Activated CD4-positive, alpha-beta T cell treated with anti-CD3 and anti-CD28 coated beads for 48 hours (primary cell): ENCODE data around the gene SMIM26.

ENCODE experiments used
- DNase-seq: peaks from one replicate; pipeline ENCODE4 v3.0.0-alpha.2; 2020

The SMIM26 gene

GRCh38 chr20:18587665-18588573 lies 20.7 kb downstream of the SMIM26 start, which contains the start of gene DTD1:
DTD1 (plus strand) TSS chr20:18588054; CDS start chr20:18588073, 19 bp downstream.
- peak; percentile 95 for DNase-seq

- no peak for DNase-seq
These were observed 21.3 kb downstream of the SMIM26 start for GRCh38 chr20:18588574-18588933.

DNA sequence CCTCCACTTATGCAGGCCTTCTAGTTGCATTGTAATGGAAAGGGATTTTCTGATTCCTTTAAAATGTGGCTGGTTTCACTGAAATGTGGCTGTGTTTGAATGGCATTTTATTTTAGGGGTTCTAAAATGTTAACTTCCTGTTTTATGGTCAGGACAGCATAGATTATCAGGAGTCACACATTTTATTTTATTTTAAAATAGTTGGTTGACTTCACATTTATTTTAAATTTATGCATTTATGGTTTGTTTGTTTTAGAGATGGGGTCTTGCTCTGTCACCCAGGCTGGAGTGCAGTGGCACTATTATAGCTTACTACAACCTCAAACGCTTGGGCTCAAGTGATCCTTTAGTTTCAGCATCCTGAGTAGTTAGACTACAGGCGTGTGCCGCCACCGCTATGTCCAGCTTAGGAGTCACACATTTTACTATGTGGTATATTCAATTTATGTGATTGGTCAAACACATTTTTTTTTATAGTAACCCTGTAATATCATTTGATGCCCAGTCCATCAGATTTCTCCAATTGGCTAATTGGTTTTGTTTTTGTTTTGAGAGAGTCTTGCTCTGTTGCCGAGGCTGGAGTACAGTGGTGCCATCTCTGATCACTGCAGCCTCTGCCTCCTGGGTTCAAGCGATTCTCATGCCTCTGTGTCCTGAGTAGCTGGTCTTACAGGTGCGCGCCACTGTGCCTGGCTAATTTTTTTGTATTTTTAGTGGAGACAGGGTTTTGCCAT lies 22.9 kb downstream of the SMIM26 start:
- no peak for DNase-seq

DNA sequence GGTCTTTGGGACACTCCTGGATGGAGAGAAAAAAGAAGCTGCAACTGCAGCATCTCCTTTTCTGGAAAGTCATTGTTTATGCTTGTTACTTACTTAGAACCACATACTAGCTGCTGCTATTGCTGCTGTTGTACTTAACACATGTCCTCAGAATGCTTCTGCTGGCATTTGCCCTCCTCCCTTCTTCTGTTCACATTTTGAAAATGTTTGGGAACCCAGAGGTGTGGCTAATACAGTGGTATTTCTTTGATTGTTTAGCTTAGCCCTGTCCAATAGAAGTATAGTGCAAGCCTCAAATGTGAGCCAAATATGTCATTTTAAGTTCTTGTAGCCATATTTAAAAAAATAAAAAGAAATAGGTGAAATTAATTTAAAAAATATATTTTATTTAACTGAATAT lies 29.0 kb downstream of the SMIM26 start:
- DNase-seq: no peak

GRCh38 chr20:18609741-18610140 lies 42.5 kb downstream of the SMIM26 start:
- DNase-seq: no peak

DNA sequence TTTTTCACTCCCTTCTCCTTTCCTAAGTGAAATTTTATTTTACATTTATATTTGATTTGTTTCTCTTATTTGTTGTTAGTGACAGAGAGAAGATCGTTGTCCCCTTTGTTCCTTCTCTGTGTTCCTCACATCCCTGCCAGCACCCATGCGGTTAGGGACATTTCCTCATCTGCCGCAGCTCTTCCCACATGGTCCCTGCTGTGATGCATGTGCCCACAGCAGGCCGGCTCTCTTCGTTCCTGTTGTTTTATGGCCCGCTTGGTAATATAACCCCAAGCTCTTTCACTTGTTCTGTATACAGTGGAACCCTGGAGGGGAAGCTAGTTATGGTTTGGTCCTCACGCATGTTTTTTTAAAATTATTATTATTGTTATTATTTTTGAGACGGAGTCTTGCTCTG lies 44.3 kb downstream of the SMIM26 start:
- no peak for DNase-seq

DNA sequence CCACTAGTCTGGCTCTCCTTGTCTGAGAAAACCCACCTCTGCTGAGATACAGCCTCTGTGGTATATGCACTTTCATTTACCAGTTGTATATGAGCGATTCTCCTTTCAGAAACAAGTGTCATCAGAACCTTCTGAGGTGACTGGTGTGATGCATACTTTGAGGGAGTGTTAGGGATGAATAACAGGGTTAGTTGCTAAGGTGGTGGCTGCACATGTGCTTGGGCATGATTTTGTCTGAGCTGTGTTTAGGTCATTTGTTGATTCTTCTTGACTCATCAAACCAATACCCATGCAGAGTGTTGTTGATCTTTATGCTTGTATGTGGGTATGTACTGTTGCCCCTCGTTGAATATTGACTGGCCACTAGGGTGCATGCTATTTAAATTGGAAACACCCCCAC lies 46.3 kb downstream of the SMIM26 start:
- peak; percentile 18 for DNase-seq

DNA sequence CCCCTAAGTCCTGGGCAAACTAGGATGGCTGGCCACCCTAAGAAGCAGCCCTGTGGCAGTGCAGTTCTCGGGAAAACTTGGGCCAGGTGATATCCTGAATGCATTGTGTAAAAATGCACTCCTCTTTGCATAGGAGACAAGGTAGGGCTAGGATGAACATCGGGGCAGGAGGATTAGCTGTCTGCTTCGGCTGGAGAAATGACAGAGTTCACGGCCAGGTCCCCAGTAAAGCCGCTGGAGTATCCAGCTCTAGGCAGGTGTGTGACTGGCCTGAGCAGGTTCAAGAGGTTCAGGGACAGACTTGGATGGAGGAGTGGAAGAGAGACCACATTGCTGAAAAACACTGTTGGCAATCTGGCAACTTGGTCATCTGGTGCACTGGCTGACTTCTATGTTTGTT lies 47.0 kb downstream of the SMIM26 start:
- DNase-seq: no peak

GRCh38 chr20:18615020-18615650 lies 47.9 kb downstream of the SMIM26 start:
- DNase-seq: no peak
